Brain pericyte (primary cell): Measurements from ENCODE around the gene ARHGAP21.
"Not testable (repeated sequence)": the region's sequence is repeated elsewhere in the genome, so short reads cannot be mapped to it uniquely, and the experiment has no call there.

Experiments
- DNase-seq: peaks from one replicate; pipeline ENCODE4 v3.0.0-alpha.2; 2012; ENCODE audit warnings: low read depth, low spot score

ARHGAP21 gene

DNA sequence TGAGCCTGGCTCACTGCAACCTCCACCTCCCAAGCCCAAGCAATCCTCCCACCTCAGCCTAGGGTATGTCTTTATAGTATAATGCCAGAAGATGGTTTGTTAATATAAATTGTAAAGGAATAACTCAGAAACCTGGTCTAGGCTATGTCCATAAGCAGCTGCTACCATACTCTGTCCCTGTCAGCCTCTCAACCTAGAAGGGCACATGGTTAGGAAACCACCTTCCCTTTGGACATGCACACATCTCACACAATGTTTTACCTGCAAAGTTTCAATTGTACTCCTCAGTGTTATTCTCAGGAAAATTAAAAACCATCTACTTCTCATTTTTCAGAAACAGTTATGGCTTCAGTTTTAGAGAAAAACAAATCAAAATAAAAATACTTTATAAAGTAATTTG lies 40.1 kb downstream of the ARHGAP21 start:
- DNase-seq: no peak

DNA sequence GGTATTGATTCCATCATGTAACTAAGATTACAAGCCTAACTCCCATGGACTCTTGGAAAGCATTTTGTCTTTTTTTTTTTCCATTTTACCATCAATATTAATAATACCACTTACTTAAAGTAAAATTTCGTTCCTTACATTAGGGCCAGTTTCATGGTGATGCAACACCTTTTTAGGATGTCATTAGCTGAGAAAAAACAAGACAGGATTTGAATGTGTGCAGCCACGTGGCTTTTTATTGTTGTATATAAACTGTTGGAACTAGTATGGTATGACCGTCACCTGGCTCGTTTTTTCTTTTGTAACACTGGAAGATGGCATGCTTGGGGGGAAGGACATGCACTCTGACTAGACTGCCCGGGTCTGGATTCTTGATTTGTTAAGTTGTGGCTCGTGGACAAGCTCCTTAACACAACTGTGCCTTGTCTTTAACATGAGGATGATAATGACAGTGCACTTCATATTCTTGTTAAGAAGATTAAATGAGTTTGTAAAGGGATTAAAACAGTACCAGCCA lies 42.1 kb downstream of the ARHGAP21 start:
- DNase-seq: no peak

DNA sequence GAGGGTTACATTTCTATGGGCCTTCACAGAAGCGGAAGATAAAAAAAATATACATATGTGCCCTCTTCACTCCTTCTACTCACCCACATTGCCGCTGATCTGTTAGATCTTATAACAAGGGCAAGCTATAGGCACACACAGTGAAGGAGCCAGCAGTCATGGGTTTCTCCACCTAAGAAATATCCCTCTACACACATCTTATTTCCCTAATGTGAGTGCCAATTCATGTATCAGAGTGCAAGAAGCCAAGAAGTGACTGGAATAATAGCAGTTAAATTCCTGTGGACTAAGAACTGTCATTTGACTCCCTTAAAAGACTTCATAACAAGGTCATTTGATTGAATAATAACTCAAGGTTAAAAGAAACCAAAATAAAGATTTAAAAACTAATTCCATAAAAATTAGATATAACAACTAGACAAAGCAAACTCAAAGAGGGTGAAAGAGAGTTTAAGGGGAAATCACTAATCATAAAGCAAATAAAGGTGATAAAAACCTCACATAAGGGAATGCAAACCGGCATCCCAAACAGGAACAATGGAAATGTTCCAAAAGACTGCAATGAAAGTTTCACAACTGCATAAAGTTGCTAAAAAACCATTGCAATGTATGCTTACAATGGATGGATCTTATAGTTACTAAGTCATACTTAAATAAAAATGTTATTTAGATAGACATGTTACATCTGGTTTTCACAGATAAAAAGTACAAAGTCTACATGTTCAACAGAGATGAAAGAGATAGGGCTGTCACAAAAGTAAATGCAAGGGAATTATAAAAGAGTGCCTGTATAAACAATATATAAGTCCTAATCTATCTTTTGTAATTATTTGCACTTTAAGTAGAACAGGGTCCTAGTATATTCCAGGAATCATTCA lies 42.8 kb downstream of the ARHGAP21 start:
- no peak for DNase-seq

DNA sequence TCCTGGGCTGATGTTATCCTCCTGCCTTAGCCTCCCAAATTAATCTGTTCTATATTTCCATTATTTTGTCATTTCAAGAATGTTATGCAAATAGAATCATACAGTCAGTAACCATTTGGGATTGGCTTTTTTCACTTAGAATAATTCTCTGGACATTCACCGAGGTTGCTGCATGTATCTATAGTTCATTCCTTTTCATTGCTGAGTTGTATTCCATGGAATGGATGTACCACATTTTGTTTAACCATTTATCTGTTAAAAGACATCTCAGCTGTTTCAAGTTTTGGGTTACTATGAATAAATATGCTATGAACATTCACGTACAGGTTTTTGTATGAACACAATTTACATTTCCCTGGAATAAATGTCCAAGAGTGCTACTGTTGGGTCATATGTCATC lies 44.9 kb downstream of the ARHGAP21 start:
- no peak for DNase-seq

DNA sequence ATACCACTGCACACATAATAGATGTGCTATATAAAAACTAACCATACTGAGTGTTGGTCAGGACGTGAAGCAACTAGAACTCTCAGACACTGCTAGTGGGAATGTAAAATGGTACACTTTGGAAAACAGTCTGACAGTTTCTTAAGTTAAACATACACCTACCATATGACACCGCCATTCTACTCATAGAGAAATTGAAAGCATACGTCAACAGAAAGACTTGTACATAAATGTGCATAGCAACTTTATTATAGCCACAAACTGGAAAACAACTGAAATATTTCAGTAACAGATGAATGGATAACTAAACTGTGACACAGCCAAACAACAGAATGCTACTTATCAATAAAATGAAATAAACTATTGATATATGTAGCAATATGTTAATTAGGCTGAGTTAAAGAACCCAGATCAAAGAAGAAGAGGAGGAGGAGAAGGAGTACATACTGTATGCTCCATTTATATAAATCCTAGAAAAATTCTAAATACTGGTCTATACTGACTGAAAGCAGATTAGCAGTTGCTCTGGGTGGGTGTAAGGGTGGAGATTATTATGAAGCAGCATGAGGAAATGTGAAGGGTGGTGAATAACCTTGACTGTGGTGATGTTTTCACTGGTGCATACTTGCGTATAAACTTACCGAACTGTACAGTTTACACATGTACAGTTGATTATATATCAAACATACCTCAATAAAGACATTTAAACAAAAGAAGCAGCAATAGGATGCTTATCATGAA lies 48.6 kb downstream of the ARHGAP21 start:
- DNase-seq: no peak

DNA sequence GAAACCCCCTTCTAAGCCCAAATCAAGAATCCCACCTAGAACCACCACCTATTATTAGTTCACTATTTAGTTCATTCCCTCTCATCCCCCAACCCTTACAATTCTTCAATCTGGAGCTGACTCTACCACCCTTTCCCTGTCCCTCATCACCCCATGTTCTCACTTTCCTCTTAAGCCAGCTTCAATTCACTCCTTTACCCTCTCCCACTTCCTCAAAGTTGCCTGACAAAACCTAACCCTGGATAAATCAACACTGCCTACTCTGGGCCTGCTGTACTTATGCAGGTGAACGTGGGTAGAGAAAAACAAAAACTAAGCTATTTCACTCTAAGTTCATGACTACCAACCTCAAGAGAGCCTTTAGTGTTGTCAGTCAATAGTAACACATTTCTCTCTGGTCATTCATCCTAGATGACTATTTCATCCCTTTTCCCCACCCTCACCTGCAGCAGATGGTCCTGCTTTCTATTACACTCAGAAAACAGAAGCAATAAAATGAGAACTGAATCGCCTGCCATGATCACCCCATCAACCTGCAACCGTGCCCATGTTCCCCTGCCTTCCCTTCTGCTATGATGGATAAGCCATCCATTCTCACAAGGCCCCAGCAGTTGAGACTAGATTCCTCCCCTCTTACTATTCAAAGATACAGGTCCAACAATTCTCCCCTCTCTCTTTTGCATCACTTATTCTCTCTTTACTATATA lies 52.6 kb downstream of the ARHGAP21 start:
- DNase-seq: no peak

DNA sequence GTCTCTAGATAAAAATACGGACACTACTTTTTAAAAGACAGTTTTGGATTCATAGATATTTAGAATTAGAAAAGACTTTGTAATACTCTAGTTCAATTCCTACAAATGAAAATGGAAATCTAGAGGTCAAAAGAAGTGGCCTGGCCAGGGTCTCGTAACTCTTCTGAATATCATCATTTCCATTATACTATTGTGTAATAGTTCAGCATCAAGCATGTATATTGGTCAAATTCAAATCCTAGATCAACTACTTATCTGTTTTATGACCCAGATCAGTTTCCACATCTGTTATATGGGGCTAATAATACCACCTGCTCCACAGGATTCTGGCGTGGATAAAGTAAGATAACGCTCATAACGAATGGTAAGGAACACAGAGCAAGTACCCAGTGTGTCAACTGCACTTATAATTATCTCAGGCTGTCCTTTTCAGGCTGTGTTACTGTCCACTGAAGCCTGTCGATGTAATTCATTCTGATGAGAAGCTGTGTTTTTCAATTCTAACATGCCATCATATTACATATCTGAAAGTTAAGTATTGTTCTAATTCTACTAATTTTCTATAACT lies 54.3 kb downstream of the ARHGAP21 start:
- DNase-seq: no peak

DNA sequence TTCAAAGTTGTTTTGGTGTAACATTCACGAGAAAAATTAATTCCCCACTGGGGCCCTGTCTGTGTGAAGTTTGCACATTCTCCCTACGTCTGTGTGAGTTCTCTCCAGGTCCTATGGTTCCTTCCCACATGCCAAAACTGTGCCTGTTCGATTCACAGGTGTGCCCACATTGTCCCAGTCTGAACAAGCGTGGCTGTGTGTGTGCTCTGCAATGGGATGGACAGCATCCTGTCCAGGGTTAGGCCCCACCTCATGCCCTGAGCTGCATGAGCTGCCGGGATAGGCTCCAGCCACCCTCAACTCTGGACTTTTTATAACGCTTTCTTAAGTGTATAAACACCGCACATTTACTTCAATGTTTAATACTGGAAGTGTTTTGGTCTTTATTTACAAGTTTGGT lies 55.4 kb downstream of the ARHGAP21 start:
- DNase-seq: no peak

DNA sequence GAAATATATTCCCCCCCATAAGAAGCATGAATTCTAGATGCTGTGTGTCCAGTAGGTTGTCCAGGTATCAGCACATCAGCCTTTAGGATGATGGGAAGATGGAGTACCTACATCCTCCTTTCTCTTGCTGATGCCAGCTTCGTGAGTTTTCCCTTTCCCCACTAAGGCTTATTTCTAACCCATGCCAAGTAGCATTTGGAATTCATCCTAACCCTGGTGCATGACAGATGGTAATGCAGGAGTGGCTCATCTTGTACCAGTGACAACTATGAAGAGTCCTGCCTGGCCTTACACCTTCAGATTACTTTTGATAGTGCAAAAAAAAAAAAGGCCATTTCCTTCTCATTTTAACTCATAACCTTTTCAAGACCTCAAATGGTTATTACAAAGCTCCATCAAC lies 58.7 kb downstream of the ARHGAP21 start:
- no peak for DNase-seq

DNA sequence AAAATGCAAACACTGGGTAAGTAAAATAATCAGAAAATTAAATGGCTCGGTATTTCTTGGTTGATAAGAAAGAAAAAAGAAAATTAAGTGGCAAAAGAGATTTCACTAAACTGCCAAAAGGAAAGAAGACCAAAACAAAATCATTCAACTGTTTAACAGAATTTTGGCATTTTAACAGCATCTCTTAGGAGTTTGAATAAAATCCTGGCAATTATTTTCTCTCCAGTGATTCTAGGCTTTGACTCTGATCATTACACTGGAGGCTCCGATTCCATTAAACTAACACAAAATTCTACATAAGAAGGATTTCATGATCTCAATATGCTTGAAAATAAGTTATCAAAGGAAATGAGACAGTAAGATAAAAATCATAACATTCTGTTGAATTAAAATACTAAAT lies 62.3 kb downstream of the ARHGAP21 start:
- DNase-seq: no peak

DNA sequence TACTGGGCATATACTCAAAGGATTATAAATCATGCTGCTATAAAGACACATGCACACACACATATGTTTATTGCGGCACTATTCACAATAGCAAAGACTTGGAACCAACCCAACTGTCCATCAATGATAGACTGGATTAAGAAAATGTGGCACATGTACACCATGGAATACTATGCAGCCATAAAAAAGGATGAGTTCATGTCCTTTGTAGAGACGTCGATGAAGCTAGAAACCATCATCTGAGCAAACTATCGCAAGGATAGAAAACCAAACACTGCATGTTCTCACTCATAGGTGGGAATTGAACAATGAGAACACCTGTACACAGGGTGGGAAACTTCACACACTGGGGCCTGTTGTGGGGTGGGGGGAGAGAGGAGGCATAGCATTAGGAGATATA lies 65.4 kb downstream of the ARHGAP21 start:
- not testable (repeated sequence) for DNase-seq

DNA sequence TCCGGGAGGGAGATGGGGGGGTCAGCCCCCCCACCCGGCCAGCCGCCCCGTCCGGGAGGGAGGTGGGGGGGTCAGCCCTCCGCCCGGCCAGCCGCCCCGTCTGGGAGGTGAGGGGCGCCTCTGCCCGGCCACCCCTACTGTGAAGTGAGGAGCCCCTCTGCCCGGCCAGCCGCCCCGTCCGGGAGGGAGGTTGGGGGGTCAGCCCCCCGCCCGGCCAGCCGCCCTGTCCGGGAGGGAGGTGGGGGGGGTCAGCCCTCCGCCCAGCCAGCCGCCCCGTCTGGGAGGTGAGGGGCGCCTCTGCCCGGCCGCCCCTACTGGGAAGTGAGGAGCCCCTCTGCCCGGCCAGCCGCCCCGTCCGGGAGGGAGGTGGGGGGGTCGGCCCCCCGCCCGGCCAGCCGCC lies 67.4 kb downstream of the ARHGAP21 start:
- not testable (repeated sequence) for DNase-seq

DNA sequence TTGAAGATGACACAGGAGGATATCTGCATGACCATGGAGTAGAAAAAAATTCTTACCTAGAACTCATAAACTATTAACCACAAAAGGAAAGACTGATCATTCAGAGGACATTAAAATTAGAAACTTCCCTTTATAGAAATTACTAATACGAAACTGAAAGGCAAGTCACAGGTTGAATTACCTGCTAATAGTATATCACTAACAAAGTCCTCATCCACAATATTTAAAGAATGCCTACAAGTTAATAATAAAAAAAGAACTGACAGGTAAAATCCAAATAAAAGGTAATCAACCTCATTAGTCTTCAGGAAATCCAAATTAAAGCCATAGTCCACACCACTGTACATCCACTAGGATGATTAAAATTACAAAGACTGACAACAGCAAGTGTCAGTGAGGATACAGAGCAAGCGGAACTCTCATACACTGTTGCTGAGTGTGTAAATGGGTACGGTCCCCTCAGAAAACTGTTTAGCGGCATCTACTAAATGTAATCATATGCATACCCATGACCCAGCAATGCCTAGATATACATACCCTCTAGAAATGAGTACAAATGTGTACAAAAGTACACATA lies 71.2 kb downstream of the ARHGAP21 start:
- no peak for DNase-seq

DNA sequence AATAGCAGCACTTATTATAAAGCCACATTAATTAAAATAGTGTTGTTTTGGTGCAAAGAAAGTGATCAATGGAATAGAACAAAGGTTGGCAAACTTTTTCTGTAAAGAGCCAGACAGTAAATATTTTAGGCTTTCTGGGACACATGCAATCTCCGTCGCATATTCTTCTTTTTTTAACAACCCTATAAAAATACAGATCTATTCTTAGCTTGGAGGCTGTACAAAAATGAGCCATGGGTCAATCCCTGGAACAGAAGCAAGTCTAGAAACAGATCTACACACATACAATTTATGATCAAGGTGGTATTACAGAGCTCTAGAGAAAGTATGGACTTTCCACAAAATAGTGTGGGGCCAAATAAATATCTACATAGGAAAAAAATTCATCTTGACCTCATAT lies 71.8 kb downstream of the ARHGAP21 start:
- no peak for DNase-seq

DNA sequence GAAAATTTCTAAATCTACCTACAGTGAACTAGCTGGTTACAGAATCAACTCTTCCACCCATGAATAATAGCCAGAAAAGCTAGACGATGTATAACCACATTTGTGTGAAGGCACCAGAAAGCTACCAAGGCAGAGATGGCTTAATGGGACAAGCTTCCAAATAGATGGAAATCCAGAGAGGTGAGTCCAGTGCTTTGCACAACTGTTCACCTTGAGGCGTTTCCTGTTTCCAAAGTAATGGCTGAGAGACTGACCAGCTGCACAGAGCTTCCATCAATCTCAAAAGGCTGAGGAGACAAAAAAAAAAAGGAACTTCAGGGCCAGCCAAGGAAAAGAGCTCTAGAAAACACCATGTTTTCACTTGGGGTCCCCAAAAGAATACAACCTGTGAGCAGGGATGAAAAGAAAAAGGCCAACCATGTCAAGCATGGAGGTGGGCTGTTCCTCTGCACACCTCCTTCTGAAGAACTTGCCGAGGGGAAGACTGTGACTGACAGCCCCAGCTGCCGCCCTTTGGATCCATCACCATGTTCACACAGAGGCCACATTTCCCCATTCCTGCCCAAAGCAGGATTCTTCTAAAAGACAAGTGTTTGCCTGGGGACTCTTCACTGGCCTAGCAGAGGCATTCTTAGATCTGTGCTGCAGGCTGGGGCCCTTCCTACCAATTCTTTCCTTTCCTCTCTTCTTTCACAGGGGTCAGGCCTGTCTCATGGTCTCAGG lies 72.9 kb downstream of the ARHGAP21 start:
- no peak for DNase-seq

DNA sequence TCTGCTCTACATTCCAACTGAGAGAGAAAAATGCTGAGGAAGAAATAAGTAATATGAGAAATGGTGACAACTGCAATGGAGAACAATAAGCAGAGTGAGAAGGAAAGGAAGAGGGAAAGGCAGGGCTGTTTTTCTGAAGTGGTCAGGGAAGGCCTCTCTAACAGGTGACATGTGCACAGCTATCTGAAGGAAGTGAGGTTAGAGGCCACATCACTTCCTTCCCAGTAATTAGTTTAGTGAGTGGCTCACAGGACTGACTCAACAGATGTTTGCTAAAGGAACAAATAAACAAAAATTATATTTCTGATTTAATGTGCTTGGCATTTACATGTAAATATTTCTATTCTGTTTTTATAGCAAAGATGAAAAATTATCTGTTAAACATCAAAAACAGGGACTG lies 77.9 kb downstream of the ARHGAP21 start:
- no peak for DNase-seq

DNA sequence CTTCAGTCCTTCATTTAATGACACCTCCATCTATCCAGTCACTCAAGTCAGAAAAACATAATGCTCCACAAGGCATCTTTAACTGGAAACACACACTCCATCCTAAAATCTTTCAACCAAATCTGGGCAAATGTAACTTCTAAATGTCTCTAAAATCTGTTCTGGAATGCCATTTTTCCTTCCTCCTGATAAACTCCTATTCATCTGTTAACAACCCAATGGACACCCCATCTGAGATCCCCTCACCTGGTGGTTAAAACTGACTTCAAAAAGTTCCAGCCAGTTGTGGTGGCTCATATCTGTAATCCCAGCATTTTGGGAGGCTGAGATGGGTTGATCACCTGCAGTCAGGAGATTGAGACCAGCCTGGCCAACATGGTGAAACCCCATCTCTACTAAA lies 78.7 kb downstream of the ARHGAP21 start:
- no peak for DNase-seq

DNA sequence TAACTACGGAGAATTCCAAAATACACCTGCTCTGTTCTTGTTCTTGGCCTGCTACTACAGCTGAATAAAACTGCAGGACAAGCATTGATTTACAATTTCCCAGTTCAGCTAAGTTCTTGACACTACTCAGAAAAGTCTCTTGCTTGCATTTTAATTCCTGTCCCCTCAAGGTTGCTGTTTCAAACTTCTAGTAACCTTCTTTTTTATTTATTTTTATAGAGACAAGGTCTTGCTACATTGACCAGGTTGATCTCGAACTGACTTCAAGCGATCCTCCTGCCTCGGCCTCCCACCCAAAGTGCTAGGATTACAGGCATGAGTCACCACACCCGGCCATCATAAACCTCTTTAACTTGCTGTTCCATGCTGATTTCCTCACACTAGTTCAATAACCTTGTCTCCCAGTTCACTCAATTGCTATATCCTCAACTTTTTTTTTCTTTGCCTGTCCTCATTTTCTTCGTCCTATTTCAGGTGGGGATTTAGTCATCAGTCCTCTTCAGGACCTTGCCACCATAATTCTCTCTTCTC lies 79.9 kb downstream of the ARHGAP21 start:
- DNase-seq: no peak

DNA sequence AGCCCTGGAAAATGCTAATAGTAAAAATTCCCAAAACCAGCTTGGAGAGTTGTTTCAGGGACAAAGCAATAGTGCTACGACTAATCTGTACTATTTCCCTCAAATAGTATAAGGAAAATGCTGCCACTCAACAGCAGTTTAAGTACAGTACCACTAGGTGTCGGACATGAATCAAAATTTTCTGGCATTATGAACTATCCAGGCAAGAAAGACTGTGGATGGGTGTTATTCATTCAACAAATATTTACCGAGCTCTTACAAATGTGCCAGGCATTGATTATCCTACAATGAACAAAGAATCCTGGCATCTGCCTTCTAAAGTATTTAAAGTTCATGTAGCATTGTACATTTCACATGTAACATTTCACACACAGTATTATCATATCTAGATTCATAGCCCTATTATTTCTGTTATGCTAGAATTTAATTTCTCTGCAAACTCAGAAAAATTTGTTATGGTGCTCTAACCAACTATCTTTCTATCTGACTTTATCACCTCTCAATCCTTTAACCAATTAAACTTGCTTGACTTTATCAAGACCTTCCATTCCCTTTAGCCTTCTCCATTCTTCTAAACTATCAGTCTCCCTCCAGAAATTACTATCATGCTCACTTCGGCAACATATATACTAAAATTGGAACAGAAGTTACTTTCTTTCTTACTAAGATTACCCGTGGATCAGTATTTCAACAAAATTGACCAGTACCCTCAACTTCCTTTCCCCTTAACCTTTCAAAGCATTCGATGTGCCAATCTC lies 80.6 kb downstream of the ARHGAP21 start:
- peak; percentile 37 for DNase-seq

DNA sequence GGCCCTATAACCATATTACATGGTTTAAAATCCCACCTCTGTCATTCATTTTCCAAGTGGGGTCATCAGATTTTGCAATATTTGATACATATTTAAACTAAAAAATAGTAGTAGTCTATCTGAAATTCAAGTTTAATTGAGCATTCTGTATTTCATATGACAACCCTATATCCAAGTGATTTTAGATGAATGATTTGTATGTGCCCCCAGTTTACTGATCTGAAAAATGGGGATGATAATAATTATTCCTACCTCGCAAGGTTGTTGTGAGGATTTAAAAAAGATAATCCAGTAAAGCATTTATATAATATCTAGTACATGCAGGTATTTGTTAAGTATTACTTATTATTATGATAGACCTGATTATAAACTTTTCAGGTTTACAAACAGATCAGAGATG lies 84.6 kb downstream of the ARHGAP21 start:
- DNase-seq: no peak
